Measurements from ENCODE around the gene THBS1. TPM values are rescaled to one million over a fixed set of nuclear protein-coding genes. Genes with fewer than 3 reads are reported as not detected.
A peak's percentile ranks its signal among the peaks of the same experiment; 100 is the strongest.

Gene THBS1
- polyA plus RNA-seq: 1.4 TPM

GRCh38 chr15:39580485-39581241 lies at the start of gene THBS1:
Gene THBS1 (plus strand): TSS chr15:39581079. CDS start chr15:39581858, 779 bp downstream.
- H3K27me3 Mint-ChIP-seq: peaks cover 41% of the 10 kb centered on the region
- H3K4me3 Mint-ChIP-seq: peak within 1 kb of the TSS in 3 of 4 donors; percentile 41 to 78 (median 78)
- H3K9me3 Mint-ChIP-seq: no peaks in the 10 kb centered on the region
- peaks cover 0 to 10% (median 3%) of the 10 kb centered on the region in 3 donors for H3K4me1 Mint-ChIP-seq
- H3K36me3 Mint-ChIP-seq: no peaks in the 10 kb centered on the region
- H3K27ac Mint-ChIP-seq: peak within 1 kb of the TSS in 1 of 3 donors; percentile 48

- Mint-ChIP-seq H3K27me3 (no peaks in the 10 kb centered on the region), H3K9me3 (no peaks in the 10 kb centered on the region), H3K4me1 (no peaks in the 10 kb centered on the region), H3K27ac (no peak overlapping the region), H3K4me3 (no peak overlapping the region), H3K36me3 (no peaks in the 10 kb centered on the region)
Measured at GRCh38 chr15:39534996-39535395, 45.9 kb upstream of the THBS1 start.

GRCh38 chr15:39535466-39535865 lies 45.4 kb upstream of the THBS1 start:
- no peaks in the 10 kb centered on the region for H3K9me3 Mint-ChIP-seq
- no peaks in the 10 kb centered on the region for H3K36me3 Mint-ChIP-seq
- H3K27me3 Mint-ChIP-seq: no peaks in the 10 kb centered on the region
- no peak overlapping the region for H3K27ac Mint-ChIP-seq
- H3K4me3 Mint-ChIP-seq: no peak overlapping the region
- H3K4me1 Mint-ChIP-seq: peaks cover 0 to 1% (median 0%) of the 10 kb centered on the region in 3 donors

- peaks cover 0 to 1% (median 0%) of the 10 kb centered on the region in 3 donors for H3K4me1 Mint-ChIP-seq
- H3K27ac Mint-ChIP-seq: no peak overlapping the region
- H3K9me3 Mint-ChIP-seq: peaks cover 0 to under 1% (median 0%) of the 10 kb centered on the region in 3 donors
- H3K27me3 Mint-ChIP-seq: no peaks in the 10 kb centered on the region
- H3K4me3 Mint-ChIP-seq: no peak overlapping the region
- H3K36me3 Mint-ChIP-seq: no peaks in the 10 kb centered on the region
Measured at GRCh38 chr15:39538936-39539335, 41.9 kb upstream of the THBS1 start.

GRCh38 chr15:39539466-39539865 lies 41.4 kb upstream of the THBS1 start:
- Mint-ChIP-seq H3K36me3 (no peaks in the 10 kb centered on the region), H3K4me1 (peaks cover 0 to 1% (median 0%) of the 10 kb centered on the region in 3 donors), H3K9me3 (peaks cover 0 to 2% (median 0%) of the 10 kb centered on the region in 3 donors), H3K27me3 (no peaks in the 10 kb centered on the region), H3K4me3 (no peak overlapping the region), H3K27ac (no peak overlapping the region)

- Mint-ChIP-seq H3K9me3 (peaks cover 0 to 6% (median 1%) of the 10 kb centered on the region in 3 donors), H3K27ac (no peak overlapping the region), H3K4me3 (no peak overlapping the region), H3K27me3 (peaks cover 3% of the 10 kb centered on the region), H3K36me3 (no peaks in the 10 kb centered on the region), H3K4me1 (peaks cover 0 to 1% (median 0%) of the 10 kb centered on the region in 3 donors)
Measured at GRCh38 chr15:39539973-39540558, 40.8 kb upstream of the THBS1 start.

GRCh38 chr15:39542385-39543065 lies 38.4 kb upstream of the THBS1 start:
- H3K27ac Mint-ChIP-seq: no peak overlapping the region
- peaks cover 3% of the 10 kb centered on the region for H3K27me3 Mint-ChIP-seq
- H3K36me3 Mint-ChIP-seq: no peaks in the 10 kb centered on the region
- peaks cover 2 to 6% (median 4%) of the 10 kb centered on the region in 3 donors for H3K9me3 Mint-ChIP-seq
- peaks cover 0 to 1% (median 0%) of the 10 kb centered on the region in 3 donors for H3K4me1 Mint-ChIP-seq
- H3K4me3 Mint-ChIP-seq: no peak overlapping the region

- no peak overlapping the region for H3K4me3 Mint-ChIP-seq
- no peak overlapping the region for H3K27ac Mint-ChIP-seq
- H3K4me1 Mint-ChIP-seq: peaks cover 0 to 1% (median 0%) of the 10 kb centered on the region in 3 donors
- peaks cover 3% of the 10 kb centered on the region for H3K27me3 Mint-ChIP-seq
- peaks cover 2 to 6% (median 4%) of the 10 kb centered on the region in 3 donors for H3K9me3 Mint-ChIP-seq
- H3K36me3 Mint-ChIP-seq: peaks cover 3% of the 10 kb centered on the region
Measured at GRCh38 chr15:39543651-39544050, 37.2 kb upstream of the THBS1 start.

GRCh38 chr15:39546842-39547241 lies 34.0 kb upstream of the THBS1 start:
- H3K27ac Mint-ChIP-seq: no peak overlapping the region
- H3K4me3 Mint-ChIP-seq: no peak overlapping the region
- no peaks in the 10 kb centered on the region for H3K4me1 Mint-ChIP-seq
- H3K27me3 Mint-ChIP-seq: peaks cover 3% of the 10 kb centered on the region
- peaks cover 2 to 6% (median 4%) of the 10 kb centered on the region in 3 donors for H3K9me3 Mint-ChIP-seq
- peaks cover 3% of the 10 kb centered on the region for H3K36me3 Mint-ChIP-seq

- no peak overlapping the region for H3K27ac Mint-ChIP-seq
- no peak overlapping the region for H3K4me3 Mint-ChIP-seq
Measured at GRCh38 chr15:39548561-39548960, 32.3 kb upstream of the THBS1 start.

GRCh38 chr15:39549912-39550311 lies 31.0 kb upstream of the THBS1 start:
- H3K4me1 Mint-ChIP-seq: peaks cover 0 to 1% (median 0%) of the 10 kb centered on the region in 3 donors
- peaks cover 11% of the 10 kb centered on the region for H3K27me3 Mint-ChIP-seq

More at GRCh38 chr15:39548561-39548960, 32.3 kb upstream of the THBS1 start:
- H3K36me3 Mint-ChIP-seq: peaks cover 3% of the 10 kb centered on the region
- H3K4me1 Mint-ChIP-seq: no peaks in the 10 kb centered on the region
- peaks cover 12% of the 10 kb centered on the region for H3K27me3 Mint-ChIP-seq
- peaks cover 4 to 6% (median 4%) of the 10 kb centered on the region in 3 donors for H3K9me3 Mint-ChIP-seq

GRCh38 chr15:39551476-39551875 lies 29.4 kb upstream of the THBS1 start:
- no peak overlapping the region for H3K27ac Mint-ChIP-seq
- H3K9me3 Mint-ChIP-seq: peaks cover 0 to 2% (median 1%) of the 10 kb centered on the region in 3 donors
- no peak overlapping the region for H3K4me3 Mint-ChIP-seq
- peaks cover 3% of the 10 kb centered on the region for H3K36me3 Mint-ChIP-seq
- peaks cover 0 to 1% (median 0%) of the 10 kb centered on the region in 3 donors for H3K4me1 Mint-ChIP-seq
- H3K27me3 Mint-ChIP-seq: peaks cover 9% of the 10 kb centered on the region

More at GRCh38 chr15:39549912-39550311, 31.0 kb upstream of the THBS1 start:
- Mint-ChIP-seq H3K9me3 (peaks cover 2 to 4% (median 4%) of the 10 kb centered on the region in 3 donors), H3K36me3 (peaks cover 3% of the 10 kb centered on the region), H3K27ac (no peak overlapping the region), H3K4me3 (no peak overlapping the region)

- Mint-ChIP-seq H3K4me1 (peaks cover 0 to 1% (median 0%) of the 10 kb centered on the region in 3 donors), H3K27me3 (peaks cover 9% of the 10 kb centered on the region), H3K27ac (no peak overlapping the region), H3K9me3 (peaks cover 0 to 2% (median 1%) of the 10 kb centered on the region in 3 donors), H3K36me3 (peaks cover 3% of the 10 kb centered on the region), H3K4me3 (no peak overlapping the region)
Measured at GRCh38 chr15:39552556-39552955, 28.3 kb upstream of the THBS1 start.

- Mint-ChIP-seq H3K27ac (no peak overlapping the region), H3K9me3 (peaks cover 0 to 2% (median 1%) of the 10 kb centered on the region in 3 donors), H3K4me1 (peaks cover 0 to 1% (median 0%) of the 10 kb centered on the region in 3 donors), H3K4me3 (no peak overlapping the region), H3K27me3 (peaks cover 10% of the 10 kb centered on the region), H3K36me3 (no peaks in the 10 kb centered on the region)
Measured at GRCh38 chr15:39553947-39554693, 26.8 kb upstream of the THBS1 start.
